AG09319 (cell line): ENCODE results near the gene CLUH.
"Not testable (repeated sequence)": the region's sequence is repeated elsewhere in the genome, so short reads cannot be mapped to it uniquely, and the experiment has no call there.

Experiments
- DNase-seq: peaks from one replicate; pipeline ENCODE4 v3.0.0-alpha.2; 2010; ENCODE audit warnings: low read depth; ENCODE audit errors: extremely low read depth
- TF ChIP-seq, protein P1 (sequence below): IDR thresholded peaks from 2 replicates; pipeline ENCODE4 v1.5.1; 2011; ENCODE audit warnings: low read depth, mild to moderate bottlenecking, inconsistent platforms, low read length, moderate library complexity

The CLUH gene

DNA sequence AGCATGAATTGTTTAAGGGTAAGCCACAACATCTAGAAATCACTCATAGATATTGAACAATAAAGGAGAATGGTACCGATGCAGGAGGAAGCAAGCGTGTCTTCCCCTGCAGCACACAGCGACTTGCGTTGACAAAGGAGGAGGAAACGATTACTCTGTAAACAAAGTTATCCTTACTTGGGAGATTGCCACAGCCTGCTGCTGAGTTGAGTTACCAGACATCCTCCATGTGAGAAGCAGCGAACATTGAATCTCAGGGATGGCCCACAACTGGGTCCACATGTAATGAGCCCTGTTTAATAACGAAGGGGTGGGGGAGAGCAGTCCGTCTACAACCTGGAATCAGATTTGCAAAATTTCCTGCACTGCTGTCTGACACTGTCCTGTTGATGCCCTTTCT is 27.7 kb downstream of the CLUH start:
- no peak for DNase-seq
- TF ChIP-seq, protein P1, sequence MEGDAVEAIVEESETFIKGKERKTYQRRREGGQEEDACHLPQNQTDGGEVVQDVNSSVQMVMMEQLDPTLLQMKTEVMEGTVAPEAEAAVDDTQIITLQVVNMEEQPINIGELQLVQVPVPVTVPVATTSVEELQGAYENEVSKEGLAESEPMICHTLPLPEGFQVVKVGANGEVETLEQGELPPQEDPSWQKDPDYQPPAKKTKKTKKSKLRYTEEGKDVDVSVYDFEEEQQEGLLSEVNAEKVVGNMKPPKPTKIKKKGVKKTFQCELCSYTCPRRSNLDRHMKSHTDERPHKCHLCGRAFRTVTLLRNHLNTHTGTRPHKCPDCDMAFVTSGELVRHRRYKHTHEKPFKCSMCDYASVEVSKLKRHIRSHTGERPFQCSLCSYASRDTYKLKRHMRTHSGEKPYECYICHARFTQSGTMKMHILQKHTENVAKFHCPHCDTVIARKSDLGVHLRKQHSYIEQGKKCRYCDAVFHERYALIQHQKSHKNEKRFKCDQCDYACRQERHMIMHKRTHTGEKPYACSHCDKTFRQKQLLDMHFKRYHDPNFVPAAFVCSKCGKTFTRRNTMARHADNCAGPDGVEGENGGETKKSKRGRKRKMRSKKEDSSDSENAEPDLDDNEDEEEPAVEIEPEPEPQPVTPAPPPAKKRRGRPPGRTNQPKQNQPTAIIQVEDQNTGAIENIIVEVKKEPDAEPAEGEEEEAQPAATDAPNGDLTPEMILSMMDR, result no peak

DNA sequence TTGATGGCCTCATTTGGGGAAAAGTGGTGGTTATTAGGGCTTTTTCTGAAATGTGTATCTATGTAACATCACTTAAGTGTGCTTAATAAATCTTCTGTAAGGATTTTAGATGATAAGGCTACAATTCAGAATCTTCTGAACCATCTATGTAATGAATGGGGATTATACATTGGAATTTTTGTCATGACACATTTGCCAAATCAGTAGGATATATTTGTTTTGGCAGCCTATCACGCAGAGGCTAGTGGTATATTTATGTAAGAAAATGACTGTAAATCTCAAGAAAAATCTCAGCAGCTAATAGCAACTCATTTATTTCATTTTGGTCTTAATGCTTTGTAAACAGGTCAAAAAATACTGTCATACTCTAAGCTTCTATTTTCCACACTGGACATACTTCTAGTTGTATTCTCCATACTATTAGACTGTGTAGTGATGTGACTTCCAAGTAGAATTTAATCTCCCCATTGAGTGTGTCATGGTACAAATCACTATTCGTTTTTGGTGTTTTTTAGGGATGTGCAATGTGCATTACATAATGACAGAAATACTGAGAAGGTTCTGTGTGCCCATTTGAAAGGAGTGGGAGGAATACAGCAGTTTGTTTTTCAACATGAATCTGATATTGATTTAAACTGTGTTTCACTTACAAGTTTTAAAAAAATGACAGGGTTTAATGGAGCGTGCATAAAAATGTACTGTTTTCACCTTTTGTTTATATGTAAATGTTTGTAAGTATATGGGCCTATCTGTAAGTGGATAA is 29.2 kb downstream of the CLUH start:
- DNase-seq, result no peak
- TF ChIP-seq, protein P1, result no peak

DNA sequence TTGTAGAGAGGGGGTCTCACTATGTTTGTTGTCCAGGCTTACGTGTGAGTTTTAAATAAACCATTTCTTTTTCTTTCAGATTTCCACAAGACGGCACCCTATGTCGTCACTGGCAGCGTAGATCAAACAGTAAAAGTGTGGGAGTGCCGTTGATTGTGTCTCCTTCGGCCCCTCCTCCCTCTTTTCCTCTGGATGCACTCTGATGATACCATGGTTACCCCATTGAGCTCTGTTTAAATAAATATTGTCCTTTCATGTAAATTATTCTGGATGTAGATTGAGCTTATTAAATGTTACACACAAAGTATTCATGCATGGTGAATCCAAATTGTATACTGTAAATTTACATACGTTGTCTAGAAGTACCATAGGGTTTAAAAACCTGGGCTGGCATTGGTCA is 29.9 kb downstream of the CLUH start:
- no peak for DNase-seq
- TF ChIP-seq, protein P1, result no peak

DNA sequence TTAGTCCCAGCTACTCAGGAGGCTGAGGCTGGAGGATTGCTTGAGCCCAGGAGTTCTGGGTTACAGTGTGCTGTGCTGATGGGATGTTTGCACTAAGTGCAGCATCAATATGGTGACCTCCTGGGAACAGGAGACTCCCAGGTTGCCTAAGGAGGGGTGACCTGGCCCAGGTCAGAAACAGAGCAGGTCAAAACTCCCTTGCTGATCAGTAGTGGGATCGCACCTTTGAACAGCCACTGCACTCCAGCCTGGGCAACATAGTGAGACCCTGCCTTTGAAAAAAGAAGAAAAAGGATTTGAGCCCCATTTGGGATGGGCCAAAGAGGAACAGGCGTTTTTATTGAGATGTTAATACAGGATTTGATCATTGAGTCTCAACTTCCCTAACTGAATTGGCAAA is 30.6 kb downstream of the CLUH start:
- no peak for DNase-seq
- TF ChIP-seq, protein P1, result no peak

DNA sequence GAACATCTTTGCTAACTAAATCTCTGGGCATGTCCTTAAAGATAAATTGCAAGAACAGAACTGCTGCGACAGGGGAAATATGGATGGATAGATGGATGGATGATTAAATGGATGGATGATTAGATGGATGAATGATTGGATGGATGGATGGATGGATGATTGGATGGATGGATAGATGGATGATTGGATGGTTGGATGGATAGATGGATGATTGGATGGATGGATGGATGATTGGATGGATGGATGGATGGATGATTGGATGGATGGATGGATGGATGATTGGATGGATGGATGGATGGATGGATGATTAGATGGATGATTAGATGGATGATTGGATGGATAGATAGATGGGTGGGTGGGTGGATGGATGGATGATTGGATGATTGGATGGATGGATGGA is 32.3 kb downstream of the CLUH start:
- not testable (repeated sequence) for DNase-seq

DNA sequence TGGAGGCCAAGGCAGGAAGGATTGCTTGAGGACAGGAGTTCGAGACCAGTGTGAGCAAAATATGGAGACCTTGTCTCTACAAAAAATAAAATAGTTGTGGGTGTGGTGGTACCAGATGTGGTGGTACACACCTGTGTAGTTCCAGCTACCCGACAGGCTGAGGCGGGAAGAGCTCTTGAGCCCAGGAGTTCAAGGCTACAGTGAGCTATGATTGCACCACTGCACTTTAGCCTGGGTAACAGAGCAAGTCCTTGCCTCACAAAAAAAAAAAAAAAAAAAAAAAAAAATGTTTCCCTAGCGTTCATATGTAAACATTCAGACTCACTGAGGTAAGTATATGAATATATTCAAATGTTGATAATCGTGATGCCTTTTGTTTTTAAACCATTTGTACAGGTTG is 39.5 kb downstream of the CLUH start:
- TF ChIP-seq, protein P1, result no peak
- DNase-seq, result no peak

DNA sequence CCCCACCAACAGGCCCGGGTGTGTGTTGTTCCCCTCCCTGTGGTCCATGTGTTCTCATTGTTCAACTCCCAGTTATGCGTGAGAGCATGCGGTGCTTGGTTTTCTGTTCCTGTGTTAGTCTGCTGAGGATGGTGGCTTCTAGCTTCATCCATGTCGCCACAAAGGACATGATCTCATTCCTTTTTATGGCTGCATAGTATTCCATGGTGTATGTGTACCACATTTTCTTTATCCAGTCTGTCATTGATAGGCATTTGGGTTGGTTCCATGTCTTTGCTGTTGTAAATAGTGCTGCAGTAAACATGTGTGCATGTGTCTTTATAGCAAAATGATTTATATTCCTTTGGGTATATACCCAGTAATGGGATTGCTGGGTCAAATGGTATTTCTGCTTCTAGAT is 51.2 kb downstream of the CLUH start:
- not testable (repeated sequence) for DNase-seq

DNA sequence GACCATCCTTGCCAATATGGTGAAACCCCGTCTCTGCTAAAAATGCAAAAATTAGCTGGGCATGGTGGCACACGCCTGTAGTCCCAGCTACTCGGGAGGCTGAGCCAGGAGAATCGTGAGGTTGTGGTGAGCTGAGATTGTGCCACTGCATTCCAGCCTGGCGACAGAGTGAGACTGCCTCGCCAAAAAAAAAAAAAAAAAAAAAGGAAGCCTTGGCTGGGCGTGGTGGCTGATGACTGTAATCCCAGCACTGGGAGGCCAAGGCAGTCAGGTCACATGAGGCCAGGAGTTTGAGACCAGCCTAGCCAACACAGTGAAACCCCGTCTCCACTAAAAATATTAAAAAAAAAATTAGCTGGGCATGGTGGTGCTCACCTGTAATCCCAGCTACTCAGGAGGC is 52.2 kb downstream of the CLUH start:
- not testable (repeated sequence) for DNase-seq

DNA sequence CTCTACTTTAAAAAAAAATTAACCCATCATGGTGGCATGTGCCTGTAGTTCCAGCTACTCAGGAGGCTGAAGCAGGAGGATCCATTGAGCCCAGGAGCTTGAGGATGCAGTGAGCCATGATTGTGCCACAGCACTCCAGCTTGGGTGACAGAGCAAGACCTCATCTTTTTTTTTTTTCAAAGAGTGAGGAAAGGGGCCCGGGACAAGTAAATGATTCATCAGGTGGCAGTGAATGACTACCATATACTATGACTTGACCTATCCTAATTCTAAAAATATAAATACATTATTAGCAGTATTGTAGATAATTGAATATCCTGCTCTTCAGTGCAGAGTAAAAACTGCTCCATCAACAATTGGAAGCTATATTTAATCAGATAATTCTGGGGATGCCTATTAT is 55.3 kb downstream of the CLUH start:
- no peak for DNase-seq
- TF ChIP-seq, protein P1, result no peak
